Immature natural killer cell (primary cell): ENCODE measurements around the gene ENTPD2. TPM values are rescaled to one million over a fixed set of nuclear protein-coding genes. Genes with fewer than 3 reads are reported as not detected.

Experiments
- DNase-seq, 3 donors: peaks; one replicate each; pipeline ENCODE4 v3.0.0; 2022; ENCODE audit warnings: mixed read lengths in 1 of 3
- H3K27ac Mint-ChIP-seq, 6 donors: one replicate each; pipeline ENCODE4 v1.8.0; 2020; ENCODE audit warnings: mixed read lengths in 6 of 6, mild to moderate bottlenecking in 5 of 6, inconsistent platforms in 4 of 6, moderate library complexity in 3 of 6
- H3K27me3 Mint-ChIP-seq, 3 donors: one replicate each; pipeline ENCODE4 v1.8.0; 2020 to 2021; ENCODE audit warnings: low read depth in 3 of 3, mild to moderate bottlenecking in 3 of 3, mixed read lengths in 3 of 3, moderate library complexity in 3 of 3, inconsistent platforms in 1 of 3
- H3K36me3 Mint-ChIP-seq, 3 donors: one replicate each; pipeline ENCODE4 v1.8.0; 2020; ENCODE audit warnings: mixed read lengths in 3 of 3, inconsistent platforms in 2 of 3, mild to moderate bottlenecking in 2 of 3
- H3K4me1 Mint-ChIP-seq, 2 donors: one replicate each; pipeline ENCODE4 v1.8.0; 2020; ENCODE audit warnings: inconsistent platforms in 2 of 2, mild to moderate bottlenecking in 2 of 2, mixed read lengths in 2 of 2, moderate library complexity in 1 of 2
- H3K4me3 Mint-ChIP-seq, 5 donors: one replicate each; pipeline ENCODE4 v1.8.0; 2020; ENCODE audit warnings: mild to moderate bottlenecking in 5 of 5, mixed read lengths in 5 of 5, inconsistent platforms in 3 of 5, moderate library complexity in 3 of 5
- H3K9me3 Mint-ChIP-seq, 6 donors: one replicate each; pipeline ENCODE4 v1.8.0; 2020; ENCODE audit warnings: mild to moderate bottlenecking in 6 of 6, mixed read lengths in 6 of 6, inconsistent platforms in 4 of 6, moderate library complexity in 3 of 6
- polyA plus RNA-seq, 3 donors: library from polyadenylated mRNA; unstranded; fragments of 300-500 nt; fragmentation: Illumina TruSeq; gene quantifications; one replicate each; pipeline ENCODE4 v1.2.3, GENCODE V29; 2021

ENTPD2 gene
- polyA plus RNA-seq, 3 donors from 2014 or later = not detected

DNA sequence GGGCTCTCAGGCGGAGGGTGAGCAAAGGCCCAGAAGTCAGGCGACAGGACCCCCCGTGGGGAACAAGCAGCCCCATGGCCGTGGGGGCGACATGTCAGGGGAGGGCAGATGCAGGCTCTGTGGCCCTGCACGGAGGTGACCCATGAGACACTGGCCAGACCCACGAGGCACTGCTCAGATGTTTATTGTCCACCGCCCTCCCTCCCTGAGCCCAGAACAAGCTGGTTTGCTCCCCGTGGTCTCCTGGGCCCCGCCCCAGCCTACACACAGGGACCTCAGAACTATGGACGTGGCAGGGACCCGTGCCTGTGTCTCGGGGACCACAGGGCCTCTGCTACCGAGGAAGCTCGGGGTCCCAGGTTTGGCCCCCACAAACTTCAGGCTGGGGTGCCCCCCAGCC, 23.9 kb downstream of the ENTPD2 start:
- H3K27ac Mint-ChIP-seq = peak overlapping the region; percentile 89 to 98 (median 95)
- H3K4me3 Mint-ChIP-seq = peak overlapping the region; percentile 88 to 91 (median 88)
- H3K27me3 Mint-ChIP-seq = peaks cover 8 to 25% (median 16%) of the 10 kb centered on the region in 3 donors
- no peaks in the 10 kb centered on the region for H3K36me3 Mint-ChIP-seq
- H3K9me3 Mint-ChIP-seq = no peaks in the 10 kb centered on the region
- no peak for DNase-seq
- peaks cover 63 to 67% of the 10 kb centered on the region in 2 donors for H3K4me1 Mint-ChIP-seq

DNA sequence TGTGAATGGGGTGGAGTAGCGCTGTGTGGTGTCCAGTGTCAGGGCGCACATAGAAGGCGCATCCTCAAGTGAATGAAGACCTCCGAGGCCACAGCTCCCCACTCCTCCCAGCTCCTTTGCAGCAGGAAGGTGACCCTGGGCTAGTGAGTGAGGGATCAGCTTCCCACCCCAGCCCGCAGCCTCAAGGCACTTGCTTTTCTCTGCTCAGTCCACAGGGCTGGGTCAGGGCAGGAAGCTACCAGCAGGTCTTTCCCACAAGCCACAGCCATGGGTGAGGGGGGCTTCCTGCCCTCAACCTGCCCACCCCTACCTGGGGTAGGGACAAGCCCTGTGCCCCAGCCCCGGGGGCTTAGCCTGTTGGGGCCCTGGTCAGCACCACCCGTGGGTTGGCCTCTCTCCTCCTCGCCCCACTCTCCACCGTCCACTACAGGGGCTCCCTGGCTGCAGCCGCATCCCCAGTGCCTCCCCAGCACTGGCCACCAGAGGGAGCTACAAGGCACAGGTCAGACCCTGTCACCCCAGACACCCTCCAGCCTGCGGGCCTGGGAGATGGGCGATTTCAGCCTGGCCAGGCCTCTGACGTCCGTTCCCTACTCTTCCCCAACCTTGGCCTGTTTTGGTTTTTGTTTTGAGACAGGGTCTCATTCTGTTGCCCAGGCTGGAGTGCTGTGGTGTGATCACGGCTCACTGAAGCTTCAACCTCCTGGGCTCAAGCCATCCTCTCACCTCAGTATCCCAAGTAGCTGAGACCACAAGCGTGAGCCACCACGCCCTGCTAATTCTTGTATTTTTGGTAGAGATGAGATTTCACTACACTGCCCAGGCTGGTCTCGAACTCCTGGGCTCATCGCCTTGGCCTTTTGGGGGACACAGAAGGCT, 24.6 kb downstream of the ENTPD2 start:
- Mint-ChIP-seq H3K27me3 (peaks cover 8 to 20% (median 16%) of the 10 kb centered on the region in 3 donors), H3K4me3 (peak overlapping the region; percentile 88 to 91 (median 88)), H3K9me3 (no peaks in the 10 kb centered on the region), H3K4me1 (peaks cover 56 to 62% of the 10 kb centered on the region in 2 donors), H3K36me3 (no peaks in the 10 kb centered on the region), H3K27ac (peak overlapping the region; percentile 89 to 96 (median 94))
- DNase-seq = peak; percentile 80 to 82 (median 81)

GRCh38 chr9:137028263-137029057, 25.4 kb downstream of the ENTPD2 start:
- Mint-ChIP-seq H3K4me1 (peaks cover 51 to 57% of the 10 kb centered on the region in 2 donors), H3K4me3 (peak overlapping the region; percentile 88 to 91 (median 88)), H3K9me3 (no peaks in the 10 kb centered on the region), H3K27ac (peak overlapping the region; percentile 76 to 96 (median 94)), H3K27me3 (peaks cover 8 to 19% (median 16%) of the 10 kb centered on the region in 3 donors), H3K36me3 (no peaks in the 10 kb centered on the region)
- DNase-seq = peak; percentile 72 to 78 (median 77)

- peaks cover 8 to 19% (median 16%) of the 10 kb centered on the region in 3 donors for H3K27me3 Mint-ChIP-seq
- peak within 1 kb of the TSS; percentile 88 to 92 (median 90) for H3K4me3 Mint-ChIP-seq
- H3K36me3 Mint-ChIP-seq = no peaks in the 10 kb centered on the region
- DNase-seq = no peak
- peaks cover 43 to 49% of the 10 kb centered on the region in 2 donors for H3K4me1 Mint-ChIP-seq
- H3K9me3 Mint-ChIP-seq = no peaks in the 10 kb centered on the region
- H3K27ac Mint-ChIP-seq = peak within 1 kb of the TSS; percentile 89 to 96 (median 94)
These were observed 26.2 kb downstream of the ENTPD2 start, which contains the start of gene ABCA2 for GRCh38 chr9:137027369-137028262. Gene ABCA2, minus strand, starts transcription at chr9:137028237. Its CDS starts 97 bp downstream, at chr9:137028140.

GRCh38 chr9:137026828-137027227, 27.0 kb downstream of the ENTPD2 start:
- Mint-ChIP-seq H3K4me3 (peak overlapping the region; percentile 85 to 92 (median 90)), H3K9me3 (no peaks in the 10 kb centered on the region), H3K36me3 (peaks cover 0 to 3% (median 0%) of the 10 kb centered on the region in 3 donors), H3K27me3 (peaks cover 7 to 19% (median 16%) of the 10 kb centered on the region in 3 donors), H3K4me1 (peaks cover 40 to 47% of the 10 kb centered on the region in 2 donors), H3K27ac (peak overlapping the region in 4 of 6 donors; percentile 26 to 90 (median 80))
- no peak for DNase-seq

- DNase-seq = no peak
- peaks cover 38 to 45% of the 10 kb centered on the region in 2 donors for H3K4me1 Mint-ChIP-seq
- no peaks in the 10 kb centered on the region for H3K9me3 Mint-ChIP-seq
- H3K4me3 Mint-ChIP-seq = peak overlapping the region; percentile 46 to 92 (median 90)
- H3K27ac Mint-ChIP-seq = peak overlapping the region in 3 of 6 donors; percentile 26 to 81 (median 79)
- peaks cover 6 to 19% (median 16%) of the 10 kb centered on the region in 3 donors for H3K27me3 Mint-ChIP-seq
- peaks cover 0 to 4% (median 0%) of the 10 kb centered on the region in 3 donors for H3K36me3 Mint-ChIP-seq
These were observed 27.5 kb downstream of the ENTPD2 start for GRCh38 chr9:137026384-137026783.

GRCh38 chr9:137025517-137025966, 28.3 kb downstream of the ENTPD2 start:
- Mint-ChIP-seq H3K36me3 (peaks cover 0 to 4% (median 0%) of the 10 kb centered on the region in 3 donors), H3K4me1 (peaks cover 32 to 40% of the 10 kb centered on the region in 2 donors), H3K27ac (no peak overlapping the region), H3K9me3 (no peaks in the 10 kb centered on the region), H3K4me3 (no peak overlapping the region), H3K27me3 (peaks cover 2 to 16% (median 10%) of the 10 kb centered on the region in 3 donors)
- peak in 1 of 3 donors; percentile 35 for DNase-seq

DNA sequence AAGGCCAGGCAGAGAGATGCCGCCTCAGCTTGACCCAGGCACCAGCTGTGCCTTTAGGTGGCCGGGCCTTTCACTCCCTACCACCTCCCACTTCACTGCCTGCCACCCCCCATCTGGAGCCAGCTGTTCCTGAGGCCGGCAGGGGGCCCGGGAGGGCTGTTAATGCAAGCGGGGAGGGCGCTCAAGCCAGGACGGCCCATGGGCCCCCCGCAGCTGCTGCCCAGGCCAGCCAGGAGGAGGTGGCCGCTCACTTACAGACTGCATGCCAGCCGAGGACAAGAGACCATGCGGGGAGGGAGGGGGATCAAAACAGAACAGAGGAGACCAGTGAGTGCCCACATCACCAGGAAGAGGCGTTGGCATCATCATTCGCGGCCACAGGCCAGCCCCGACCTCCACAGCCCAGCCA, 30.3 kb downstream of the ENTPD2 start:
- Mint-ChIP-seq H3K27ac (no peak overlapping the region), H3K4me3 (no peak overlapping the region), H3K27me3 (peaks cover 0 to 3% (median 2%) of the 10 kb centered on the region in 3 donors), H3K4me1 (peaks cover 17 to 22% of the 10 kb centered on the region in 2 donors), H3K9me3 (no peaks in the 10 kb centered on the region), H3K36me3 (peaks cover 0 to 8% (median 0%) of the 10 kb centered on the region in 3 donors)
- DNase-seq = no peak

- DNase-seq = no peak
- Mint-ChIP-seq H3K36me3 (peaks cover 0 to 8% (median 0%) of the 10 kb centered on the region in 3 donors), H3K27ac (no peak overlapping the region), H3K9me3 (no peaks in the 10 kb centered on the region), H3K4me3 (no peak overlapping the region), H3K4me1 (peaks cover 17 to 22% of the 10 kb centered on the region in 2 donors), H3K27me3 (peaks cover 0 to 2% (median 2%) of the 10 kb centered on the region in 3 donors)
These were observed 30.7 kb downstream of the ENTPD2 start for GRCh38 chr9:137023157-137023556.

DNA sequence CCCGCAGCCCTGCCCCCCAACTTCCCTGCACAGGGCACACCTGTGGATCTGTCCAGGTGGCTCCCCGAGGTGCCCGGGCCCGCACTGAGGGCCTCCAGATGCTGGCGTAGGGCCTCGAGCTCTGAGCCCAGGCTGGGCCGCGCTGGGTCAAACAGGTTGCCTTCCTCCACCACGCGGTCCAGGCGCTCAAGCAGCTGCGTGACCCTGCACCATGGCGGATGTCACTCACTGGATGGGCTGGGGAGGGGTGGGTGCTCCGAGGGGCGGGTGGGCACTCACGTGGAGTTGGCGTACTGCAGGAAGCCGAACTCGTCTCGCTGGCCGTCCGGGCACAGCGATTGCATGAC, 31.2 kb downstream of the ENTPD2 start:
- Mint-ChIP-seq H3K4me3 (no peak overlapping the region), H3K9me3 (no peaks in the 10 kb centered on the region), H3K27me3 (peaks cover 0 to 2% (median 2%) of the 10 kb centered on the region in 3 donors), H3K27ac (no peak overlapping the region), H3K4me1 (peaks cover 17 to 22% of the 10 kb centered on the region in 2 donors), H3K36me3 (peaks cover 0 to 8% (median 0%) of the 10 kb centered on the region in 3 donors)
- DNase-seq = no peak

DNA sequence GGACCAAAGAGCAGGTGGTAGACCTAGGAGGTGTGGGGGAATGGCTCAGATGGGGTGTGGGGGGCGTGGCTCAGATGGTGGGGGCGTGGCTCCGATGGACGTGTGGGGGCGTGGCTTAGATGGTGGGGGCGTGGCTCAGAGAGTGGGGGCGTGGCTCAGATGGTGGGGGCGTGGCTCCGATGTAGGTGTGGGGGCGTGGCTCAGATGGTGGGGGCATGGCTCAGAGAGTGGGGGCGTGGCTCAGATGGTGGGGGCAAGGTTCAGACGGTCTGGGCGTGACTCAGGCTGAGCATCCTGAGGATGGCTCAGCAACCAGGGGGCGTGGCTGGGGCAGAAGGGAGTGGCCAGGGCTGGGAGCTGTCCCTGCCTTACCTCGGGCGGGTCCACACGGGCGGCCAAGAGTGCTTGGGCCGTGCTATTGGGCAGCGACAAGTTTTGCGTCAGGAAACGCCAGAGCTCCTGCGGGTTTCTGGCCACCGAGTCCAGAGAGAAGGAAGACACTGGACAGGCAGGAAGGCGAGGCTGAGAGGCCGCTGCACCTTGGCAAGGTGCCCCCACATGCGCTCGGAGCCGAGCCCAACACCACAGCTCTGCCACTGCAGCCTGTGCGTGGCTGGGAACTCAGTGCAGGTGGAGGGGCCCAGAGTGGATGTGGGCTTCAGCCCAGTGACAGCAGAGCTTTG, 31.7 kb downstream of the ENTPD2 start:
- H3K4me3 Mint-ChIP-seq = no peak overlapping the region
- no peaks in the 10 kb centered on the region for H3K9me3 Mint-ChIP-seq
- H3K27me3 Mint-ChIP-seq = no peaks in the 10 kb centered on the region
- peak overlapping the region in 5 of 6 donors; percentile 34 to 83 (median 78) for H3K27ac Mint-ChIP-seq
- peaks cover 13 to 20% of the 10 kb centered on the region in 2 donors for H3K4me1 Mint-ChIP-seq
- peaks cover 0 to 8% (median 0%) of the 10 kb centered on the region in 3 donors for H3K36me3 Mint-ChIP-seq
- peak; percentile 44 to 58 (median 53) for DNase-seq

- Mint-ChIP-seq H3K27me3 (peaks cover 0 to 1% (median 0%) of the 10 kb centered on the region in 3 donors), H3K4me1 (peaks cover 8 to 14% of the 10 kb centered on the region in 2 donors), H3K27ac (peak overlapping the region in 4 of 6 donors; percentile 34 to 83 (median 80)), H3K4me3 (no peak overlapping the region), H3K36me3 (peaks cover 0 to 13% (median 4%) of the 10 kb centered on the region in 3 donors), H3K9me3 (no peaks in the 10 kb centered on the region)
- DNase-seq = no peak
These were observed 32.3 kb downstream of the ENTPD2 start for GRCh38 chr9:137021568-137021978.
